Measurements from ENCODE around the gene ESCO1. TPM values are rescaled to one million over a fixed set of nuclear protein-coding genes. Genes with fewer than 3 reads are reported as not detected.

Gene ESCO1
- total RNA-seq, 2 experiments from 2014 or later: 25.3 to 37.7 TPM

- Histone ChIP-seq H3K36me3 (ENCODE audit: insufficient read depth, low read length) (no peaks in the 10 kb centered on the region), H2AFZ (ENCODE audit: low read length) (peak overlapping the region; percentile 71; the same call in 1 of the 2 replicates), H3K9me3 (ENCODE audit: low read length) (no peaks in the 10 kb centered on the region), H3K4me1 (ENCODE audit: insufficient read depth, low read length, poor library complexity, severe bottlenecking) (peaks cover 15% of the 10 kb centered on the region), H3K4me2 (ENCODE audit: low read length) (no peak overlapping the region), H3K9me2 (ENCODE audit: insufficient read depth, low read length) (no peaks in the 10 kb centered on the region), H3K79me2 (ENCODE audit: insufficient read depth, low read depth, low read length) (peaks cover 2% of the 10 kb centered on the region; the same call in 1 of the 2 replicates), H3K4me3 (ENCODE audit: low read depth, low read length, poor library complexity, severe bottlenecking) (no peak overlapping the region), H4K20me1 (ENCODE audit: insufficient read depth, low read length) (no peaks in the 10 kb centered on the region), H3K27ac (ENCODE audit: low read depth, low read length, poor library complexity, severe bottlenecking) (no peak overlapping the region)
- DNase-seq (ENCODE audit: low spot score): no peak
- TF ChIP-seq EZH2phosphoT487 (IDR thresholded peaks at IDR 0.05; ENCODE audit: borderline replicate concordance, low read depth, low read length): no peak
- TF ChIP-seq CTCF (conservative IDR thresholded peaks at IDR 0.05; ENCODE audit: low read length): no peak
- no TSS peak for BruUV-seq (replicated peaks)
- POLR2A ChIA-PET: no interaction called here
- CTCF ChIA-PET (ENCODE audit: unreplicated experiment): no interaction called here
- intact Hi-C loops (cut with micrococcal nuclease; ENCODE audit: unreplicated experiment): loop anchor here (5.0 to 10.0 kb wide), 2 partner anchors 98 to 490 kb away; partner anchors contain the start of genes ABHD3 and ROCK1
These were observed 4.2 kb upstream of the ESCO1 start for GRCh38 chr18:21604671-21605070.

- DNase-seq (ENCODE audit: low spot score): no peak
- H3K9me3 ChIP-seq (ENCODE audit: low read length): no peaks in the 10 kb centered on the region
- no peaks in the 10 kb centered on the region for H3K36me3 ChIP-seq (ENCODE audit: insufficient read depth, low read length)
- no peak overlapping the region for H3K4me3 ChIP-seq (ENCODE audit: low read depth, low read length, poor library complexity, severe bottlenecking)
- no peak overlapping the region; the same call in 1 of the 2 replicates for H2AFZ ChIP-seq (ENCODE audit: low read length)
- ChIA-PET CTCF (ENCODE audit: unreplicated experiment) (no interaction called here), POLR2A (interaction anchor here (0.7 to 0.8 kb wide), 2 partner anchors 10 to 226 kb away, joined by 5 to 6 read pairs; partner anchors contain the start of gene SNRPD1)
- intact Hi-C loops (cut with micrococcal nuclease; ENCODE audit: unreplicated experiment): loop anchor here (5.0 to 10.0 kb wide), 2 partner anchors 100 to 487 kb away; partner anchors contain the start of genes ABHD3 and ROCK1
- TF ChIP-seq CTCF (conservative IDR thresholded peaks at IDR 0.05; ENCODE audit: low read length) (no peak), EZH2phosphoT487 (IDR thresholded peaks at IDR 0.05; ENCODE audit: borderline replicate concordance, low read depth, low read length) (no peak)
- no TSS peak for BruUV-seq (replicated peaks)
- H3K9me2 ChIP-seq (ENCODE audit: insufficient read depth, low read length): no peaks in the 10 kb centered on the region
- no peak overlapping the region for H3K27ac ChIP-seq (ENCODE audit: low read depth, low read length, poor library complexity, severe bottlenecking)
- peaks cover 6% of the 10 kb centered on the region; the same call in 1 of the 2 replicates for H4K20me1 ChIP-seq (ENCODE audit: insufficient read depth, low read length)
- H3K79me2 ChIP-seq (ENCODE audit: insufficient read depth, low read depth, low read length): peaks cover 26% of the 10 kb centered on the region
- peaks cover 28% of the 10 kb centered on the region for H3K4me1 ChIP-seq (ENCODE audit: insufficient read depth, low read length, poor library complexity, severe bottlenecking)
- no peak overlapping the region for H3K4me2 ChIP-seq (ENCODE audit: low read length)
These were observed 1.7 kb upstream of the ESCO1 start for GRCh38 chr18:21602299-21602587.
